Measurements from ENCODE around the gene IDUA. TPM values are rescaled to one million over a fixed set of nuclear protein-coding genes. Genes with fewer than 3 reads are reported as not detected.

IDUA gene
- total RNA-seq, 4 donors from 2014 or later, result 23.9 to 79.4 (median 52.9) TPM

DNA sequence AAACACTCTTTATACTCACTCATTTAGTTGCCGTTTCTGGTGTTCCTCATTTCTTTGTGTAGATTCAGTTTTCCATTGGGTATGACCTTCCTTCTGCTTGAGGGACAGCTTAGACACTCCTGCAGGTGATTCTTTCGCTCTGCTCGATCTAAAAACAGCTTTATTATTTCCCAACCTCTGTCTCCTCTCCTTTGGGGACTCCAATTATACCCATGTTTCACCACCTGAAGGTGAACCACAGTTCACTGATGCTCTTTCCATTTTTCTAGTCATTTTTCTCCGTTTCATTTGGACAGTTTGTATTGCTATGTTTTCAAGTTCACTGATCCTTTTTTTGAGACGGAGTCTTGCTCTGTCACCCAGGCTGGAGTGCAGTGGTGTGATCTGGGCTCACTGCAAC lies 20.0 kb downstream of the IDUA start:
- Histone ChIP-seq H3K27me3 (peaks cover 0 to 64% of the 10 kb centered on the region in 2 donors), H3K27ac (no peak overlapping the region), H3K36me3 (peaks cover 0 to 7% (median 0%) of the 10 kb centered on the region in 3 donors), H3K4me3 (no peak overlapping the region), H3K9me3 (peaks cover 0 to 5% (median 0%) of the 10 kb centered on the region in 4 donors), H3K4me1 (peaks cover 0 to 40% (median 21%) of the 10 kb centered on the region in 4 donors)
- WGBS, 2 donors, result 88 to 89% methylated on average over 5 of the region's 5 CpGs
- no peak for DNase-seq (ENCODE audit: low spot score in 2 of 2)
- no peak for TF ChIP-seq POLR2A (IDR thresholded peaks at IDR 0.05)
- no peak for TF ChIP-seq CTCF (IDR thresholded peaks at IDR 0.05)
- TF ChIP-seq EP300 (IDR thresholded peaks at IDR 0.05), result no peak

DNA sequence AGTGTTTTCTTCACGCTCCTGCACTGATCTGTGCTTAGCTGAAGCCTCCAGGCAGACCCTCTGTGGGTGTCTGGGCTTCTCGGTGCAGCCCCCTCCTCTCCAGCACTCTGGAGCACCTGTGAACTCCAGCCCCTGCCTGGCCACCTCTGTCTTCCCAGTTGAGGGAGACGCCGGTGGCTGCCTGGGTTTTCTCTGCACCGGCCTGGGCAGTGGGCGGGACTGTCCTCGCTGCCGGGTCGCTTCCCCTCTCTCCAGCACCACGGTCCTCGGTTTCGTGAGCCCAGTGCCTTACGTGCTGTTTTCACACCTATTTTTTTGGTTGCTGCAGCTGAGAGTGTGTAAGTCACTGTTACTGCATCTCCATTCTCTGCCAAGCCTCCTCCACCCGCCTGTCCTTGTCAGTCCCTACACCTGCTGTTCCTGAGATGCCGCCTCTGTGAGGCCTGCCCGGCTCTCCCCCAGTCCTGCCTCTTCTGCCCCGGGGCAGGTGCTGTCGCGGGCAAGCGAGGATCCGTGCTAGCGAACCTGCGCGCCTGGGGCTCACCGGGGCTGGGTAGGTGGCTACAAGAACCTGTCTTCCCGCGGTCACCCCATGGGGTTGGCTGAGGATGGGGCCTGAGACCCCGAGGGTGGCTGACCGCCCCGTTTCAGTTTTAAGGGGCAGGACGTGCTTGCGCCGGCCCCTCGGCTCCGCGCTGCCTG lies 22.1 kb downstream of the IDUA start:
- DNase-seq (ENCODE audit: low spot score in 2 of 2), result no peak
- H3K4me3 ChIP-seq, result peak overlapping the region; percentile 50 to 74 (median 54)
- peaks cover 0 to 1% (median 0%) of the 10 kb centered on the region in 3 donors for H3K36me3 ChIP-seq
- peak overlapping the region in 2 of 4 donors; percentile 61 to 72 for H3K27ac ChIP-seq
- 6 to 8% methylated on average over 25 to 36 of the region's 36 CpGs for WGBS, 2 donors
- TF ChIP-seq CTCF (IDR thresholded peaks at IDR 0.05) (no peak), EP300 (IDR thresholded peaks at IDR 0.05) (no peak), POLR2A (IDR thresholded peaks at IDR 0.05) (no peak)
- H3K27me3 ChIP-seq, result peaks cover 0 to 46% of the 10 kb centered on the region in 2 donors
- H3K9me3 ChIP-seq, result peaks cover 0 to 5% (median 0%) of the 10 kb centered on the region in 4 donors
- H3K4me1 ChIP-seq, result peaks cover 0 to 43% (median 28%) of the 10 kb centered on the region in 4 donors

- peak overlapping the region; percentile 51 to 74 (median 56) for H3K4me3 ChIP-seq
- peak; percentile 41 to 54 for DNase-seq (ENCODE audit: low spot score in 2 of 2)
- WGBS, 2 donors, result 0% methylated on average over 8 to 15 of the region's 109 CpGs
- peak overlapping the region; percentile 50 to 88 (median 82) for H3K27ac ChIP-seq
- no peaks in the 10 kb centered on the region for H3K36me3 ChIP-seq
- H3K9me3 ChIP-seq, result peaks cover 0 to 5% (median 0%) of the 10 kb centered on the region in 4 donors
- H3K27me3 ChIP-seq, result peaks cover 0 to 38% of the 10 kb centered on the region in 2 donors
- peaks cover 0 to 51% (median 35%) of the 10 kb centered on the region in 4 donors for H3K4me1 ChIP-seq
- TF ChIP-seq POLR2A (IDR thresholded peaks at IDR 0.05) (no peak), CTCF (IDR thresholded peaks at IDR 0.05) (peak in 3 of 5 experiments; percentile 48 to 67 (median 51))
Observed at GRCh38 chr4:1009542-1010394, 22.9 kb downstream of the IDUA start.

DNA sequence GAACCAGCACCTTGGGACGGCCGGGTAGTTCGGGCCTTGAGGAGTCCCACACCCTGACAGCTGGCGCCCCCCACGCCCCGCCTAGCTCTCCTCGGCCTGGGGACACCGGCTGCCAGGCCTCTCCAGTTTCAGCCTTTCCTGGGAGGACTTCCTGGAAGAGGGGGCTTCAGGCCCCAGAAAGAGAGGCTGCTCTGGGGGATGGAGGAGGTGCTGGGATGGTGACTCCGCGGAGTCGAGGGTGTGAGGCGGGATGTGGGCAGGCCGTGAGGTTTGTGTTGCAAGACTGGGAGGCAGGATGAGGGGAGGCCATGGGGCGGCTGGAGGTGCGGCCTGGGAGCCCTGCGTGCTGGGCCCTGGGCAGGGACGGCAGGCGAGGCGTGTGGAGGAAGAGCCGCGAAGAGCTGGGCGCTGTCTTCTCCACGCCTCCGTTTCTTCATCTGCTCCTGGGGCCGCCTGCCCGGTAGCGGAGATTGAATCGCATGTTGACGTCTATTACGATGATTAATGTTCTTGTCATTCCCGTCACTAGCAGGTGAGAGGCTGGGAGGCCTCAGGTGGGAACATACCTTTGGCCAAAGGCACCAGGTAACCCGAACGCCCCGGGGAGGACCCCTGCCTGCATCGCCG lies 23.7 kb downstream of the IDUA start:
- Histone ChIP-seq H3K4me1 (peaks cover 0 to 58% (median 39%) of the 10 kb centered on the region in 4 donors), H3K4me3 (peak overlapping the region; percentile 47 to 74 (median 55))

More for the DNA sequence above, 23.7 kb downstream of the IDUA start:
- Histone ChIP-seq H3K27ac (peak overlapping the region; percentile 50 to 88 (median 82)), H3K27me3 (peaks cover 0 to 36% of the 10 kb centered on the region in 2 donors), H3K36me3 (no peaks in the 10 kb centered on the region), H3K9me3 (peaks cover 0 to 5% (median 0%) of the 10 kb centered on the region in 4 donors)
- 1 to 2% methylated on average over 23 to 36 of the region's 36 CpGs for WGBS, 2 donors
- peak; percentile 61 to 67 for DNase-seq (ENCODE audit: low spot score in 2 of 2)
- TF ChIP-seq CTCF (IDR thresholded peaks at IDR 0.05) (peak in 1 of 5 experiments; percentile 3), POLR2A (IDR thresholded peaks at IDR 0.05) (no peak), EP300 (IDR thresholded peaks at IDR 0.05) (no peak)

Data from tibial nerve (tissue), 4 donors.